PC-3 (cell line): Measurements from ENCODE around the gene ARID3C.

Experiments used
- EZH2 ChIP-seq: fragments of 300-600 bp; sonication (generic); IDR thresholded peaks from one replicate; pipeline ENCODE4 v1.6.1; 2017; ENCODE audit warnings: antibody characterized with exemption, mild to moderate bottlenecking, low read length; ENCODE audit not compliant: unreplicated experiment
- EZH2phosphoT487 ChIP-seq: fragments of 300-600 bp; sonication (generic); IDR thresholded peaks from 2 replicates; pipeline ENCODE4 v1.6.1; 2018; ENCODE audit warnings: mild to moderate bottlenecking, antibody characterized with exemption, low read length, borderline replicate concordance
- TF ChIP-seq, protein P1 (sequence below): fragments of 300-600 bp; sonication (generic); conservative IDR thresholded peaks from 2 replicates; pipeline ENCODE4 v1.5.1; 2017; ENCODE audit warnings: antibody characterized with exemption, low read depth, mild to moderate bottlenecking, low read length

- TF ChIP-seq, protein P1, sequence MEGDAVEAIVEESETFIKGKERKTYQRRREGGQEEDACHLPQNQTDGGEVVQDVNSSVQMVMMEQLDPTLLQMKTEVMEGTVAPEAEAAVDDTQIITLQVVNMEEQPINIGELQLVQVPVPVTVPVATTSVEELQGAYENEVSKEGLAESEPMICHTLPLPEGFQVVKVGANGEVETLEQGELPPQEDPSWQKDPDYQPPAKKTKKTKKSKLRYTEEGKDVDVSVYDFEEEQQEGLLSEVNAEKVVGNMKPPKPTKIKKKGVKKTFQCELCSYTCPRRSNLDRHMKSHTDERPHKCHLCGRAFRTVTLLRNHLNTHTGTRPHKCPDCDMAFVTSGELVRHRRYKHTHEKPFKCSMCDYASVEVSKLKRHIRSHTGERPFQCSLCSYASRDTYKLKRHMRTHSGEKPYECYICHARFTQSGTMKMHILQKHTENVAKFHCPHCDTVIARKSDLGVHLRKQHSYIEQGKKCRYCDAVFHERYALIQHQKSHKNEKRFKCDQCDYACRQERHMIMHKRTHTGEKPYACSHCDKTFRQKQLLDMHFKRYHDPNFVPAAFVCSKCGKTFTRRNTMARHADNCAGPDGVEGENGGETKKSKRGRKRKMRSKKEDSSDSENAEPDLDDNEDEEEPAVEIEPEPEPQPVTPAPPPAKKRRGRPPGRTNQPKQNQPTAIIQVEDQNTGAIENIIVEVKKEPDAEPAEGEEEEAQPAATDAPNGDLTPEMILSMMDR = no peak
- TF ChIP-seq EZH2 (no peak), EZH2phosphoT487 (no peak)
These were observed 35.8 kb downstream of the ARID3C start for GRCh38 chr9:34592895-34593601.
